IMR-90 (cell line): Measurements from ENCODE around the gene CDC6. TPM values are rescaled to one million over a fixed set of nuclear protein-coding genes. Genes with fewer than 3 reads are reported as not detected.

Source experiments
- ATAC-seq: fragments of 200-7000 bp; cut with Tn5 transposase; 2 replicates; pipeline ENCODE4 v1.9.1; 2020; ENCODE audit warnings: low read depth, mild to moderate bottlenecking, moderate library complexity
- BruUV-seq: library from RNA; stranded (reverse); fragments of 400-500 nt; replicated peaks from 2 replicates; lab custom pipeline; 2021; lab: Mats Ljungman, UMichigan
- CTCF ChIA-PET: fragments of 300-600 bp; formaldehyde crosslinking; extraction: SDS; loops from one replicate; lab custom pipeline; 2021; ENCODE audit warnings: antibody characterized with exemption; lab: Yijun Ruan, JAX
- POLR2A ChIA-PET: fragments of 300-600 bp; sonication (Branson Sonifier 250); formaldehyde crosslinking; loops from one replicate; lab custom pipeline; 2022; ENCODE audit warnings: antibody characterized with exemption; ENCODE audit not compliant: unreplicated experiment; lab: Charles Lee
- DNase-seq: peaks from one replicate; pipeline ENCODE4 v3.0.0; 2013
- H2AFZ ChIP-seq: replicated peaks from 2 replicates; pipeline ENCODE3; 2013; ENCODE audit warnings: low read length, mild to moderate bottlenecking; ENCODE audit not compliant: poor library complexity
- H2AK5ac ChIP-seq: 2 replicates; pipeline ENCODE4 v1.6.1; 2013; ENCODE audit warnings: low read depth, low read length, inconsistent platforms
- H2AK9ac ChIP-seq: replicated peaks from 2 replicates; pipeline ENCODE3; 2013; ENCODE audit warnings: mild to moderate bottlenecking, low read depth, low read length, moderate library complexity; ENCODE audit not compliant: poor library complexity
- H2BK120ac ChIP-seq: 2 replicates; pipeline ENCODE4 v1.6.1; 2013; ENCODE audit warnings: low read depth, low read length, inconsistent platforms
- H2BK15ac ChIP-seq: 3 replicates; pipeline ENCODE4 v1.6.1; 2013; ENCODE audit warnings: low read depth, low read length, inconsistent platforms
- H2BK20ac ChIP-seq: 2 replicates; pipeline ENCODE4 v1.6.1; 2013; ENCODE audit warnings: low read depth, mild to moderate bottlenecking, inconsistent platforms, low read length, moderate library complexity
- H2BK5ac ChIP-seq: 2 replicates; pipeline ENCODE4 v1.6.1; 2013; ENCODE audit warnings: mild to moderate bottlenecking, low read depth, low read length, inconsistent platforms; ENCODE audit not compliant: poor library complexity, severe bottlenecking
- H3K14ac ChIP-seq: replicated peaks from 2 replicates; pipeline ENCODE4 v1.6.1; 2013; ENCODE audit warnings: low read depth, low read length, inconsistent platforms
- H3K18ac ChIP-seq: 2 replicates; pipeline ENCODE4 v1.6.1; 2013; ENCODE audit warnings: low read depth, low read length, control low read depth
- H3K23ac ChIP-seq: 2 replicates; pipeline ENCODE4 v1.6.1; 2013; ENCODE audit warnings: low read depth, low read length, inconsistent platforms
- H3K27ac ChIP-seq: 2 replicates; pipeline ENCODE4 v1.5.1; 2013; ENCODE audit warnings: mild to moderate bottlenecking, control low read depth, low read length; ENCODE audit not compliant: insufficient read depth
- H3K27me3 ChIP-seq: 2 replicates; pipeline ENCODE4 v1.6.1; 2013; ENCODE audit warnings: low read length; ENCODE audit not compliant: control insufficient read depth, insufficient read depth
- H3K36me3 ChIP-seq: 2 replicates; pipeline ENCODE4 v1.6.1; 2013; ENCODE audit warnings: low read length, mixed read lengths; ENCODE audit not compliant: control insufficient read depth, insufficient read depth
- H3K4ac ChIP-seq: 2 replicates; pipeline ENCODE4 v1.6.1; 2013; ENCODE audit warnings: low read depth, low read length, inconsistent platforms
- H3K4me1 ChIP-seq: 2 replicates; pipeline ENCODE4 v1.6.1; 2013; ENCODE audit warnings: low read length, mixed read lengths; ENCODE audit not compliant: control insufficient read depth, insufficient read depth
- H3K4me2 ChIP-seq: 2 replicates; pipeline ENCODE4 v1.6.1; 2013; ENCODE audit warnings: low read depth, mild to moderate bottlenecking, control low read depth, low read length, moderate library complexity
- H3K4me3 ChIP-seq: 2 replicates; pipeline ENCODE4 v1.5.1; 2013; ENCODE audit warnings: low read depth, mild to moderate bottlenecking, control low read depth, low read length, moderate library complexity; ENCODE audit not compliant: insufficient read depth
- H3K56ac ChIP-seq: 2 replicates; pipeline ENCODE4 v1.6.1; 2013; ENCODE audit warnings: low read length, inconsistent platforms; ENCODE audit not compliant: insufficient read depth; ENCODE audit errors: extremely low read depth
- H3K79me1 ChIP-seq, 2 experiments: 2 replicates each; pipeline ENCODE4 v1.6.1; 2013; ENCODE audit warnings: low read length in 2 of 2, inconsistent platforms in 1 of 2, low read depth in 1 of 2
- H3K9ac ChIP-seq: 2 replicates; pipeline ENCODE4 v1.6.1; 2013; ENCODE audit warnings: low read depth, low read length, control low read depth
- H3K9me1 ChIP-seq: 2 replicates; pipeline ENCODE4 v1.6.1; 2013; ENCODE audit warnings: low read length, inconsistent platforms; ENCODE audit not compliant: insufficient read depth
- H3K9me3 ChIP-seq: 2 replicates; pipeline ENCODE4 v1.6.1; 2013; ENCODE audit warnings: low read length; ENCODE audit not compliant: control insufficient read depth, insufficient read depth
- H4K20me1 ChIP-seq: 2 replicates; pipeline ENCODE4 v1.6.1; 2013; ENCODE audit warnings: low read length, inconsistent platforms; ENCODE audit not compliant: insufficient read depth
- H4K5ac ChIP-seq: 2 replicates; pipeline ENCODE4 v1.6.1; 2013; ENCODE audit warnings: mild to moderate bottlenecking, low read depth, low read length, control low read depth
- H4K8ac ChIP-seq, 2 experiments: 2 replicates each; pipeline ENCODE4 v1.6.1; 2013; ENCODE audit warnings: low read depth in 2 of 2, low read length in 2 of 2, control low read depth in 1 of 2, inconsistent platforms in 1 of 2
- H4K91ac ChIP-seq: 2 replicates; pipeline ENCODE4 v1.6.1; 2013; ENCODE audit warnings: low read depth, low read length, inconsistent platforms; ENCODE audit not compliant: insufficient read depth
- BHLHE40 ChIP-seq: fragments of 150-350 bp; IDR thresholded peaks from 2 replicates; pipeline ENCODE4 v1.6.1; 2016; ENCODE audit warnings: mild to moderate bottlenecking, low read depth, low read length
- CEBPB ChIP-seq: IDR thresholded peaks from 2 replicates; pipeline ENCODE4 v1.6.1; 2012; ENCODE audit warnings: low read depth, low read length, improper control_type of control experiment
- CHD1 ChIP-seq: IDR thresholded peaks from 2 replicates; pipeline ENCODE4 v1.6.1; 2012; ENCODE audit warnings: low read depth, low read length, improper control_type of control experiment
- FOS ChIP-seq: fragments of 150-350 bp; IDR thresholded peaks from 2 replicates; pipeline ENCODE4 v1.6.1; 2016; ENCODE audit warnings: low read depth, low read length
- MAFK ChIP-seq: IDR thresholded peaks from 2 replicates; pipeline ENCODE4 v1.6.1; 2012; ENCODE audit warnings: low read depth, low read length, improper control_type of control experiment
- MAZ ChIP-seq: IDR thresholded peaks from 2 replicates; pipeline ENCODE4 v1.6.1; 2012; ENCODE audit warnings: low read depth, mild to moderate bottlenecking, low read length, improper control_type of control experiment, moderate library complexity, borderline replicate concordance
- MXI1 ChIP-seq: IDR thresholded peaks from 2 replicates; pipeline ENCODE4 v1.6.1; 2012; ENCODE audit warnings: low read depth, mild to moderate bottlenecking, low read length, moderate library complexity, borderline replicate concordance
- POLR2A ChIP-seq: IDR thresholded peaks from 2 replicates; pipeline ENCODE4 v1.6.1; 2012; ENCODE audit warnings: mild to moderate bottlenecking, low read depth, low read length
- RAD21 ChIP-seq: IDR thresholded peaks from 2 replicates; pipeline ENCODE4 v1.6.1; 2012; ENCODE audit warnings: low read length, improper control_type of control experiment
- RCOR1 ChIP-seq: IDR thresholded peaks from 2 replicates; pipeline ENCODE4 v1.6.1; 2012; ENCODE audit warnings: mild to moderate bottlenecking, low read length, improper control_type of control experiment; ENCODE audit not compliant: insufficient replicate concordance
- RFX5 ChIP-seq: IDR thresholded peaks from 2 replicates; pipeline ENCODE4 v1.8.0; 2012; ENCODE audit warnings: low read depth, mild to moderate bottlenecking, low read length, moderate library complexity
- SMC3 ChIP-seq: fragments of 150-350 bp; IDR thresholded peaks from 2 replicates; pipeline ENCODE4 v1.6.1; 2016; ENCODE audit warnings: low read depth, mild to moderate bottlenecking, antibody characterized with exemption, low read length, moderate library complexity
- WGBS, 2 experiments: methylation state at CpG; one replicate each; pipeline versions ENCODE4 v1.1.5 to v1.1.7; 2013; ENCODE audit warnings: missing lambda C conversion rate in 2 of 2; ENCODE audit not compliant: insufficient read length in 1 of 2; ENCODE audit errors: extremely low coverage in 2 of 2; 5-methylcytosine and 5-hydroxymethylcytosine counted together
- dilution Hi-C: fragments of 300-500 bp; cut with HindIII; formaldehyde crosslinking; loops from one replicate; pipeline ENCODE4 v1.14.3; 2018; ENCODE audit warnings: low sequenced_read_pairs; ENCODE audit not compliant: unreplicated experiment
- in situ Hi-C: fragments of 300-500 bp; cut with MboI; formaldehyde crosslinking; loops from 3 replicates; pipeline ENCODE4 v1.14.3; 2019; ENCODE audit warnings: low sequenced_read_pairs, inconsistent platforms, mixed read lengths
- intact Hi-C: fragments of 100-400 bp; cut with micrococcal nuclease; formaldehyde crosslinking; loops from 2 replicates; pipeline ENCODE4 v1.10.0; 2022
- polyA plus RNA-seq, 3 experiments: library from polyadenylated mRNA; depleted of rRNA; stranded (reverse); fragments of >200 nt; gene quantifications; 2 replicates each; pipeline ENCODE4 v1.2.3, GENCODE V29; 2012; ENCODE audit warnings: low replicate concordance in 1 of 3
- total RNA-seq: library from RNA; depleted of rRNA; stranded (reverse); fragments of >200 nt; gene quantifications from 2 replicates; pipeline ENCODE4 v1.2.3, GENCODE V29; 2012
- TF ChIP-seq, protein P1 (sequence below): fragments of 150-350 bp; IDR thresholded peaks from 2 replicates; pipeline ENCODE4 v1.6.1; 2017; ENCODE audit warnings: mild to moderate bottlenecking, antibody characterized with exemption, low read length, low read depth
- TF ChIP-seq, protein P2 (sequence below): fragments of 150-350 bp; IDR thresholded peaks from 2 replicates; pipeline ENCODE4 v1.6.1; 2016; ENCODE audit warnings: low read depth, mild to moderate bottlenecking, low read length, moderate library complexity, borderline replicate concordance
- TF ChIP-seq, protein P3 (sequence below): conservative IDR thresholded peaks from 2 replicates; pipeline ENCODE4 v1.5.1; 2012; ENCODE audit warnings: mild to moderate bottlenecking, low read depth, low read length, improper control_type of control experiment

CDC6 gene
- total and polyA plus RNA-seq, 2 of the 4 experiments (the other 2 are of a cell fraction): 15.3 to 25.6 TPM

DNA sequence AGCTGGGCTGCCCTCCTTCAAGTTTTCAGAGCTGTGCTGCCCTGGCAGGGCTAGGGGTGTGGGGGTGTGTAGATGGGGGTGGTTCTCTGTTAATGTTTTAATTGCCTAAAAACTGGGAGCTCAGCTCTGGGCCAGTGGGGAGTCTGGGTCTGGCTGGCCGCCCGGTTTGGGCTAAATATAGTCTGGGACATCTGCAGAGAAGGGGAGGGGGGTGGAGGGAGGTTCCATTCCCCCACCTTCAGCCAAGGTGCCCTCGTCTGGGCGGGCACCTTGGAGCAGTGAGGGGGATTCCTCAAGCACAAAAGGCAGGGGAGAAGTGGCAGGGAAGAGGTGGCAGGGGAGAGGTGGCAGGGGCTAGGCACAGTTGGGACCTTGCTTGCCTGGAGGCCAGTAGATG lies 34.3 kb downstream of the CDC6 start:
- Histone ChIP-seq H3K4me2 (peak overlapping the region; percentile 87), H3K79me1 (peaks cover 17 to 92% of the 10 kb centered on the region in 2 experiments), H3K27ac (peak overlapping the region; percentile 78), H3K56ac (peak overlapping the region; percentile 35; the same call in 1 of the 2 replicates), H4K5ac (peak overlapping the region; percentile 87), H3K36me3 (no peaks in the 10 kb centered on the region), H3K4me3 (peak overlapping the region; percentile 14; the same call in 1 of the 2 replicates), H2BK15ac (peak overlapping the region; percentile 79; the same call in 2 of the 3 replicates), H3K9ac (peak overlapping the region; percentile 49), H2BK120ac (peak overlapping the region; percentile 92), H3K9me3 (no peaks in the 10 kb centered on the region), H3K4ac (peak overlapping the region; percentile 98), H3K23ac (peak overlapping the region; percentile 98; the same call in 1 of the 2 replicates), H3K9me1 (peaks cover 39% of the 10 kb centered on the region), H3K18ac (peak overlapping the region; percentile 75), H3K14ac (peak overlapping the region; percentile 96), H2BK5ac (peak overlapping the region; percentile 90), H3K27me3 (no peaks in the 10 kb centered on the region), H4K8ac (peak overlapping the region; percentile 83 to 99), H4K20me1 (peaks cover 67% of the 10 kb centered on the region), H2AK9ac (peak overlapping the region; percentile 98), H2AFZ (peak overlapping the region; percentile 92), H2AK5ac (peak overlapping the region; percentile 99), H4K91ac (peak overlapping the region; percentile 96), H2BK20ac (peak overlapping the region; percentile 78; the same call in 1 of the 2 replicates), H3K4me1 (peaks cover 57% of the 10 kb centered on the region)
- no peak for TF ChIP-seq MXI1
- TF ChIP-seq RFX5: no peak
- no peak for TF ChIP-seq BHLHE40
- TF ChIP-seq RAD21: no peak
- TF ChIP-seq CHD1: no peak
- no peak for TF ChIP-seq POLR2A
- no peak for TF ChIP-seq SMC3
- no peak for TF ChIP-seq MAZ
- TF ChIP-seq MAFK: no peak
- TF ChIP-seq, protein P1, sequence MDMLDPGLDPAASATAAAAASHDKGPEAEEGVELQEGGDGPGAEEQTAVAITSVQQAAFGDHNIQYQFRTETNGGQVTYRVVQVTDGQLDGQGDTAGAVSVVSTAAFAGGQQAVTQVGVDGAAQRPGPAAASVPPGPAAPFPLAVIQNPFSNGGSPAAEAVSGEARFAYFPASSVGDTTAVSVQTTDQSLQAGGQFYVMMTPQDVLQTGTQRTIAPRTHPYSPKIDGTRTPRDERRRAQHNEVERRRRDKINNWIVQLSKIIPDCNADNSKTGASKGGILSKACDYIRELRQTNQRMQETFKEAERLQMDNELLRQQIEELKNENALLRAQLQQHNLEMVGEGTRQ: no peak
- TF ChIP-seq, protein P2, sequence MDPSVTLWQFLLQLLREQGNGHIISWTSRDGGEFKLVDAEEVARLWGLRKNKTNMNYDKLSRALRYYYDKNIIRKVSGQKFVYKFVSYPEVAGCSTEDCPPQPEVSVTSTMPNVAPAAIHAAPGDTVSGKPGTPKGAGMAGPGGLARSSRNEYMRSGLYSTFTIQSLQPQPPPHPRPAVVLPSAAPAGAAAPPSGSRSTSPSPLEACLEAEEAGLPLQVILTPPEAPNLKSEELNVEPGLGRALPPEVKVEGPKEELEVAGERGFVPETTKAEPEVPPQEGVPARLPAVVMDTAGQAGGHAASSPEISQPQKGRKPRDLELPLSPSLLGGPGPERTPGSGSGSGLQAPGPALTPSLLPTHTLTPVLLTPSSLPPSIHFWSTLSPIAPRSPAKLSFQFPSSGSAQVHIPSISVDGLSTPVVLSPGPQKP: no peak
- no peak for TF ChIP-seq FOS
- TF ChIP-seq CEBPB: no peak
- TF ChIP-seq RCOR1: no peak
- TF ChIP-seq, protein P3, sequence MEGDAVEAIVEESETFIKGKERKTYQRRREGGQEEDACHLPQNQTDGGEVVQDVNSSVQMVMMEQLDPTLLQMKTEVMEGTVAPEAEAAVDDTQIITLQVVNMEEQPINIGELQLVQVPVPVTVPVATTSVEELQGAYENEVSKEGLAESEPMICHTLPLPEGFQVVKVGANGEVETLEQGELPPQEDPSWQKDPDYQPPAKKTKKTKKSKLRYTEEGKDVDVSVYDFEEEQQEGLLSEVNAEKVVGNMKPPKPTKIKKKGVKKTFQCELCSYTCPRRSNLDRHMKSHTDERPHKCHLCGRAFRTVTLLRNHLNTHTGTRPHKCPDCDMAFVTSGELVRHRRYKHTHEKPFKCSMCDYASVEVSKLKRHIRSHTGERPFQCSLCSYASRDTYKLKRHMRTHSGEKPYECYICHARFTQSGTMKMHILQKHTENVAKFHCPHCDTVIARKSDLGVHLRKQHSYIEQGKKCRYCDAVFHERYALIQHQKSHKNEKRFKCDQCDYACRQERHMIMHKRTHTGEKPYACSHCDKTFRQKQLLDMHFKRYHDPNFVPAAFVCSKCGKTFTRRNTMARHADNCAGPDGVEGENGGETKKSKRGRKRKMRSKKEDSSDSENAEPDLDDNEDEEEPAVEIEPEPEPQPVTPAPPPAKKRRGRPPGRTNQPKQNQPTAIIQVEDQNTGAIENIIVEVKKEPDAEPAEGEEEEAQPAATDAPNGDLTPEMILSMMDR: no peak
- intact Hi-C loops (no loop called here), dilution Hi-C loops (no loop called here), in situ Hi-C loops (no loop called here)
- ChIA-PET POLR2A (no interaction called here), CTCF (interaction anchor here (1.1 to 2.1 kb wide), 2 partner anchors 17 to 19 kb away, joined by 3 to 6 read pairs; no protein-coding TSS in a partner anchor)
- WGBS, 2 experiments: no CpG with 5 or more reads among the region's 4 CpGs
- no peak for ATAC-seq
- no TSS peak for BruUV-seq
- DNase-seq: no peak
